GM19324 (cell line): ENCODE results near the gene ANGEL1.
A peak's percentile ranks its signal among the peaks of the same experiment; 100 is the strongest.

Source experiments
- ATAC-seq: cut with Tn5 transposase; IDR thresholded peaks from one replicate; pipeline ENCODE4 v1.9.1; 2021; ENCODE audit warnings: mild to moderate bottlenecking, moderate library complexity; ENCODE audit not compliant: unreplicated experiment, low FRiP score

ANGEL1 gene

GRCh38 chr14:76812422-76813383 is at the start of gene ANGEL1:
ANGEL1 (minus strand) TSS chr14:76812882; CDS start chr14:76812827, 55 bp downstream.
- ATAC-seq: peak; percentile 87

GRCh38 chr14:76861574-76862255 is 49.0 kb upstream of the ANGEL1 start:
- ATAC-seq: no peak

- no peak for ATAC-seq
These were observed 44.1 kb upstream of the ANGEL1 start for GRCh38 chr14:76856769-76857168.

GRCh38 chr14:76855066-76855465 is 42.4 kb upstream of the ANGEL1 start:
- no peak for ATAC-seq

GRCh38 chr14:76848879-76849278 is 36.2 kb upstream of the ANGEL1 start:
- no peak for ATAC-seq

- no peak for ATAC-seq
These were observed 33.8 kb upstream of the ANGEL1 start for GRCh38 chr14:76846331-76847047.

- ATAC-seq: no peak
These were observed 31.5 kb upstream of the ANGEL1 start for GRCh38 chr14:76844223-76844622.

- no peak for ATAC-seq
These were observed 29.7 kb upstream of the ANGEL1 start for GRCh38 chr14:76842414-76842813.

GRCh38 chr14:76837524-76837923 is 24.8 kb upstream of the ANGEL1 start:
- no peak for ATAC-seq

- no peak for ATAC-seq
These were observed 23.4 kb upstream of the ANGEL1 start for GRCh38 chr14:76836029-76836630.

- no peak for ATAC-seq
These were observed 21.6 kb upstream of the ANGEL1 start for GRCh38 chr14:76834241-76834661.

- no peak for ATAC-seq
These were observed 20.3 kb upstream of the ANGEL1 start for GRCh38 chr14:76833011-76833410.

- no peak for ATAC-seq
These were observed 19.9 kb upstream of the ANGEL1 start for GRCh38 chr14:76832503-76832988.

- no peak for ATAC-seq
These were observed 17.9 kb upstream of the ANGEL1 start for GRCh38 chr14:76830556-76830955.

- no peak for ATAC-seq
These were observed 17.2 kb upstream of the ANGEL1 start for GRCh38 chr14:76829650-76830421.

GRCh38 chr14:76829013-76829365 is 16.3 kb upstream of the ANGEL1 start:
- ATAC-seq: no peak

- no peak for ATAC-seq
These were observed 15.8 kb upstream of the ANGEL1 start for GRCh38 chr14:76828339-76829012.

- ATAC-seq: no peak
These were observed 15.1 kb upstream of the ANGEL1 start for GRCh38 chr14:76827696-76828296.

GRCh38 chr14:76826122-76826521 is 13.4 kb upstream of the ANGEL1 start, which contains the start of gene LRRC74A:
LRRC74A (plus strand) TSS chr14:76826408; CDS start chr14:76826698, 290 bp downstream.
- ATAC-seq: no peak
